AG09319 (cell line): ENCODE measurements around the gene TNFSF4.
A peak's percentile ranks its signal among the peaks of the same experiment; 100 is the strongest.
"Not testable (repeated sequence)": the region's sequence is repeated elsewhere in the genome, so short reads cannot be mapped to it uniquely, and the experiment has no call there.

Source experiments
- DNase-seq: peaks from one replicate; pipeline ENCODE4 v3.0.0-alpha.2; 2010; ENCODE audit warnings: low read depth; ENCODE audit errors: extremely low read depth
- TF ChIP-seq, protein P1 (sequence below): IDR thresholded peaks from 2 replicates; pipeline ENCODE4 v1.5.1; 2011; ENCODE audit warnings: low read depth, mild to moderate bottlenecking, inconsistent platforms, low read length, moderate library complexity

TNFSF4 gene

DNA sequence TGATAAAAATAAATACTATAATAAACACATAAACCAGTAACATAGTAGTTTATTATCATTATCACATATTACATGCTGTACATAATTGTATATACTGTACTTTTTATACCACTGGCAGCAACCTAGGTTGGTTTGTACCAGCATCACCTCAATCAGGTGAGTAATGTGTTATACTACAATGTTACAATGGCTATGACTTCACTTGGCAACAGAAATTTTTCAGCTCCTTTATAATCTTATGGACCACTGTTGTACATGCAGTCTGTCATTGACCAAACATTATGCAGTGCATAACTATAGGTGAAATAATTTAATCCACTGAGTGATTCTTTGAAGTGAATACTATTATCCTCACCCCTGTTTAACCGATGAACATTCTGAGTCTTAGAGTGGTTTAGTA lies 44.5 kb downstream of the TNFSF4 start:
- TF ChIP-seq, protein P1, sequence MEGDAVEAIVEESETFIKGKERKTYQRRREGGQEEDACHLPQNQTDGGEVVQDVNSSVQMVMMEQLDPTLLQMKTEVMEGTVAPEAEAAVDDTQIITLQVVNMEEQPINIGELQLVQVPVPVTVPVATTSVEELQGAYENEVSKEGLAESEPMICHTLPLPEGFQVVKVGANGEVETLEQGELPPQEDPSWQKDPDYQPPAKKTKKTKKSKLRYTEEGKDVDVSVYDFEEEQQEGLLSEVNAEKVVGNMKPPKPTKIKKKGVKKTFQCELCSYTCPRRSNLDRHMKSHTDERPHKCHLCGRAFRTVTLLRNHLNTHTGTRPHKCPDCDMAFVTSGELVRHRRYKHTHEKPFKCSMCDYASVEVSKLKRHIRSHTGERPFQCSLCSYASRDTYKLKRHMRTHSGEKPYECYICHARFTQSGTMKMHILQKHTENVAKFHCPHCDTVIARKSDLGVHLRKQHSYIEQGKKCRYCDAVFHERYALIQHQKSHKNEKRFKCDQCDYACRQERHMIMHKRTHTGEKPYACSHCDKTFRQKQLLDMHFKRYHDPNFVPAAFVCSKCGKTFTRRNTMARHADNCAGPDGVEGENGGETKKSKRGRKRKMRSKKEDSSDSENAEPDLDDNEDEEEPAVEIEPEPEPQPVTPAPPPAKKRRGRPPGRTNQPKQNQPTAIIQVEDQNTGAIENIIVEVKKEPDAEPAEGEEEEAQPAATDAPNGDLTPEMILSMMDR: no peak
- no peak for DNase-seq

DNA sequence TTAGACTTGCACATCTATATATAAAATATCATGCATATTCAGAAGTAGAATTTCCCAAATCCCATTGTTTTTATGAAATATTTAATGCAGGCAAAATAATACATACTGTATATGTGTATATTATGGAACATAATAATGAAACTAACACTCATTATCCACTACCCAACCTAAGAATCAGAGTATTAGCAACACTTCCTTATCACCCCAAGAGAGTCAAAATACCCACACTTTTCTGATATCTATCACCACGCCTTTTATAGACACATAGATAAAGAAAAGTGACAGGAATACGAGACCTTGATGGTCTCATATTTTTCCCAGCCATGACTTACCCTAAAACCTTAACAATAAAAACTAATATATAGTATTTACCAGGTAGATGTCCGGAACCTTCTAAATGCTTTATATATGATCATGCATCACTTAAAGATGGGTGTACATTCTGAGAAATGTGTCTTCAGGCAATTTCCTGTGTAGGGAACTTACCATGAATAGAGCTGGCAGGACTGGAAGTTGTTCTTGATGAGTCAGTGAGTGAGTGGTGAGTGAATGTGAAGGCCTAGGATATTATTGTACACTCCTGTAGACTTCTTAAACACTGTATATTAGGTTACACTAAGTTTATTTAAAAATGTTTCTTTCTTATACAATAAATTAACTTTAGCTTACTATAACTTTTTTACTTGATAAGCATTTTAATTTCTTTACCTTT lies 45.5 kb downstream of the TNFSF4 start:
- TF ChIP-seq, protein P1: no peak
- no peak for DNase-seq

DNA sequence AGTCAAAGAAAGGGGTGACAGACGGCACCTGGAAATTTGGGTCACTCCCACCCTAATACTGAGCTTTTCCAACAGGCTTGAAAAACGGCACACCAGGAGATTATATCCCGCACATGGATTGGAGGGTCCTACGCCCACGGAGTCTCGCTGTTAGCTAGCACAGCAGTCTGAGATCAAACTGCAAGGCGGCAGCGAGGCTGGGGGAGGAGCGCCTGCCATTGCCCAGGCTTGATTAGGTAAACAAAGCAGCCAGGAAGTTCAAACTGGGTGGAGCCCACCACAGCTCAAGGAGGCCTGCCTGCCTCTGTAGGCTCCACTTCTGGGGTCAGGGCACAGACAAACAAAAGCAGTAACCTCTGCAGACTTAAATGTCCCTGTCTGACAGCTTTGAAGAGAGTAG lies 53.2 kb downstream of the TNFSF4 start:
- DNase-seq: not testable (repeated sequence)

DNA sequence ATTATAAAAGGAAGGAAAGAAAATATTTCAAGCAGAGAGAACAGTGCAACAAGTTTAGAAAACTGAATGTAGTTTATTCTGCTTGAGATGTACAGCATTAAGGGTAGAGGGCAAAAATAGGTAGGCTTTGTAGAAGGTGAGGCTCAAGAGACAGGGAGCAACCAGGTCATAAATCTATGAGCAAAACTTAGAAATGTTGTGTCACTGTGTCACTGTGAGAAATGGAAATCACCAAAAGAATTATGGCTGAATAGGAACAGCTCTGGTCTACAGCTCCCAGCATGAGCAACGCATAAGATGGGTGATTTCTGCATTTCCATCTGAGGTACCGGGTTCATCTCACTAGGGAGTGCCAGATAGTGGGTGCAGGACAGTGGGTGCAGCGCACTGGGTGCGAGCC lies 53.6 kb downstream of the TNFSF4 start:
- TF ChIP-seq, protein P1: no peak
- DNase-seq: no peak

DNA sequence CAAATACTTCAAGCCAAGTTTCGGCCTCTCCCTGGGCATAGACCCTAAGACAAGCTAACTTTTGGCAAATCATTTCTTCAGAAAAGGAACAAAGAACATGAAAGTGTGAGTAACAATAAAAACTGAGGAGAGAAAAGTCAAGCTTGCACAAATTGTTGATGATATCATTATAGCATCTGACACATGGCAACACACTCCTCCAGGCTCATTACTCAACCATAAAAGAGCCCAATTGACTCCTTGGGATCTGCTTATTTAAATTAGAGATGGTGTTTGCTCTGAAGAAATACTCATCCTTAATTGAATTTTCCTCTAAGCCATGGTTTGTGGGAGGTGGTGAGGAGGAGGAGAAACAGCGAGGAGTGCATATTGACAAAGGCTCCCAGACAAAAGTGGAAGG lies 54.5 kb downstream of the TNFSF4 start:
- DNase-seq: no peak

DNA sequence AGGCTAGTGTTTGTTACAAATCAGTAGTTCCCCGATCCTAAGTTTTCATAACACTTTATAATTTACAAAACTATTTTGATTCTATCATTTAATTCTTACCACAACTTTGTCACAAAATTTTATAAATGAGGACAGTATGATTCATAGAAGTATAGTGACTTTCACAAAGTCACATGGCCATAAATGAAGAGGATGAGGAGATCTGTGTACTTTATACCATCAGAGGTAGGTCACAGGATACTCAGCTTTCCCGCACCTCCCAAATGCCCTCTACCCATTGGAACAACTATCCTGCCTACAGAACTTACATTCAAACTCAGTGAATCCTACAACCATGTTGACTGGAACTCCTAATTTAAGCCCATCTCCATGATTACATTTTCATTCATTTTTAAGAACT lies 56.3 kb downstream of the TNFSF4 start:
- DNase-seq: no peak
- TF ChIP-seq, protein P1: no peak

More for the DNA sequence above, 54.5 kb downstream of the TNFSF4 start:
- TF ChIP-seq, protein P1: no peak

DNA sequence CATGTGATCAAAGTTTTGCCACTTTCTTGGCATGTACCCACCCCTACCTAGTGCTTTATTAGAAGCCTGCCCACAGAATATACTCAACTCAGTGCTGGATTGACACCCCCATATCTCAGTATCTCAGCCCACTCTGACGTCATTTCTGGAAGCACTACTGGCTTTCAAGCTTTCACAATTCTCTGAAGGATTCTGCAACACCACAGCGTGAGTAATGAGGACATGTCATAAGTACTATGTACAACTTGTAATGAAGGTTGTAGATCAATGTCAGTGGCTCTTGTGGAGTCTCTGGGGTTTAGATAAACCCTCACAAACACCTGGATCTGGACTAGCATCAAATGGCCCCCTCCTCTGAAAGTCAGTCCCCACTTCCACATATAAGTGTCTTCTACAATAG lies 57.2 kb downstream of the TNFSF4 start:
- DNase-seq: peak; percentile 25
- TF ChIP-seq, protein P1: no peak

DNA sequence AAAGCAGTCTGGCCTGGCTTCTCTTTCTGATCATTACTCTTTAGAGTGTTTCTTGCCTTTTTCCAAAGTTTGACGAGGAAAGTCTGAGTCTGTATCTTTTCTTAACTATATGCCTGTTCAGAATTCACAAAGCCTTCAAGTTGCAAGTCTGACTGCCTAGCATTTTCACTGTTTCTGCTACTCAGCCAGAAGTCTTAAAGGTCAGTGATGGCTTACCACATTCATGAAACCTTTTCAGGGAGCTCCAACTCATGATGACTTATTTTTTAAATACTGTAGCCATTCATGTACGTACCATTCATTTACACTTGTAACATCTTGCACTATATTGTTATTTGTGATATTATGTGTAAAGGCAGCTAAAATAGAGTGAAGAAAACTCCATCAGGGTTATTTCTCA lies 58.2 kb downstream of the TNFSF4 start:
- no peak for DNase-seq
- TF ChIP-seq, protein P1: no peak
